Measurements from ENCODE around the gene HOXA3. TPM values are rescaled to one million over a fixed set of nuclear protein-coding genes. Genes with fewer than 3 reads are reported as not detected.

HOXA3 gene
- total and polyA plus RNA-seq, 2 experiments from 2014 or later, result 0.83 to 4.1 TPM

DNA sequence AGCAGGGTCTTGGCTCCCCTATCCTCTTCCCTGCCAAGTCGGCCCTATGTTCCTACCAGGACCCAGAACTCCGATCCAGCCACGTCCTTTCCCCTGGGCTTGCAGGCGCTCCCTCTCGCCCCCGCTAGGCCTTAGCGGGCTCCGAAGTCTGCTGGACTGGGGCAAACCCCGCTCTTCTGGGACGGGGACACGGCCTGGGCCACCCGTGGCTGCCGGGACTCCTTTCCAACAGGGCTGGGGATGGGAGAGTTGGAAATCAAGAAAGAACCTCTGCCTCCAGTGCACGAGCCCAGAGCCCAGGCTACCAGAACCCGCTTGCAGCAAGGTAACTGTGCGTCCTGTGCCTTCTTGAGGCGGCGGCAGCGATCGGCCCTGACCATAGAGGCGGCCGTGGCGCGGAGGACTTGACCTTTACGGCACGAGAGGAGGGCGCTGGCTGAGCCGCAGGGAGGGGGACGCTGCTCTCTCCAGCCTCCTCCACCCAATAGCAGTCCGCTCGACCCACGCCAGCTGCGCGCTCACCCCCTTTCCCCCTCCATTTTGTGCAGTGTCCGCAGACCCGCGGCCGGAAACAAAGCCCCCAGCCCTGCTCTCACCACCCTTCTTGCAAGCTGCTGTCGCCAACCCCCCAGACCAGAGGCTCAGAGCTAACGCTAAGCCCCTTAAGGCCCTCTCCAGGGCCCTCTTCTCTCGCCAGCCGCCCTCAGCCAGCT, 39.6 kb upstream of the HOXA3 start:
- peaks cover 21% of the 10 kb centered on the region for H4K20me1 ChIP-seq (ENCODE audit: insufficient read depth, poor library complexity, severe bottlenecking)
- WGBS (ENCODE audit: low lambda C conversion rate, missing lambda C conversion rate), result 13% methylated on average over 42 of the region's 42 CpGs
- H3K9me3 ChIP-seq (ENCODE audit: low read depth), result no peaks in the 10 kb centered on the region
- peaks cover 88% of the 10 kb centered on the region for H3K27me3 ChIP-seq
- H3K79me2 ChIP-seq, result peaks cover 98% of the 10 kb centered on the region
- H3K4me1 ChIP-seq (ENCODE audit: insufficient read depth), result peaks cover 35% of the 10 kb centered on the region
- H3K36me3 ChIP-seq (replicated peaks; ENCODE audit: insufficient read depth, low read depth), result no peaks in the 10 kb centered on the region
- TF ChIP-seq EZH2phosphoT487 (IDR thresholded peaks at IDR 0.05; ENCODE audit: low read depth, severe bottlenecking, unreplicated experiment) (no peak), CTCF (IDR thresholded peaks at IDR 0.05; ENCODE audit: poor library complexity) (no peak), EZH2 (IDR thresholded peaks at IDR 0.05; ENCODE audit: borderline replicate concordance) (peak; percentile 75)
- peak overlapping the region; percentile 34 for H3K4me3 ChIP-seq
- no peaks in the 10 kb centered on the region for H3K9me2 ChIP-seq (replicated peaks; ENCODE audit: insufficient read depth)
- DNase-seq (ENCODE audit: low spot score), result no peak
- peak overlapping the region; percentile 97 for H3K27ac ChIP-seq
- H2AFZ ChIP-seq, result no peak overlapping the region
- peak overlapping the region; percentile 96 for H3K4me2 ChIP-seq

DNA sequence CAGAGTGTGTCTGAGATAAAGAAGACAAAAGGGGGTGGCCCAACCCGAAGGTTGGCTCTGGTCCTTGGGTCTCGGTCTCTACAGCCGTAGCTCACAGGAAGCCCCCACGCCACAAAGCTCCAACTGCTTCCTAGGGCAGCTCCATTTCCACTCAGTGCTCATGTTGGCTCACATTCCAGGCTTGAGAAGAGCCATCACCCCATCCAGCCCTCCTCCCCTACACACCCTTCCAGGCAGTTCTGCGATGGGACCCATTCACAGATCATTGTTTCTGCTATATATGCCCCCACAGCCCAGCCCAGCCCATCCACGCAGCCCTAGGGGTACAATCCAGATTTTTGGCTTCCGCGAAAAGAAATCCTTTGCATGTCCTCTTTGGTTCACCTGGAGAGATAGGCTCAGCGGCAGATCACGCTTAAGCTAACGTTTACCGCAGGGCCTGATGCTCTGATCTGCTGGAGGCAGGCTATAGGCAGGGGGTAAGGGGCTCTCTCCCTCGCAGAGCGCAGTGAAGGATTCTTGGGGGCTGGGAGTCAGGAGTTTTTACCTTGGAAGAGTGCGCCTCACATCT, 38.9 kb upstream of the HOXA3 start:
- peak overlapping the region; percentile 96 for H3K4me2 ChIP-seq
- no peaks in the 10 kb centered on the region for H3K36me3 ChIP-seq (replicated peaks; ENCODE audit: insufficient read depth, low read depth)
- no peak overlapping the region for H3K4me3 ChIP-seq
- H3K27ac ChIP-seq, result peak overlapping the region; percentile 97
- TF ChIP-seq EZH2 (IDR thresholded peaks at IDR 0.05; ENCODE audit: borderline replicate concordance) (no peak), EZH2phosphoT487 (IDR thresholded peaks at IDR 0.05; ENCODE audit: low read depth, severe bottlenecking, unreplicated experiment) (no peak), CTCF (IDR thresholded peaks at IDR 0.05; ENCODE audit: poor library complexity) (no peak)
- H3K4me1 ChIP-seq (ENCODE audit: insufficient read depth), result peaks cover 35% of the 10 kb centered on the region
- peaks cover 93% of the 10 kb centered on the region for H3K27me3 ChIP-seq
- H3K79me2 ChIP-seq, result peaks cover 97% of the 10 kb centered on the region
- no peak for DNase-seq (ENCODE audit: low spot score)
- H2AFZ ChIP-seq, result no peak overlapping the region
- 36% methylated on average over 15 of the region's 15 CpGs for WGBS (ENCODE audit: low lambda C conversion rate, missing lambda C conversion rate)
- H4K20me1 ChIP-seq (ENCODE audit: insufficient read depth, poor library complexity, severe bottlenecking), result peaks cover 15% of the 10 kb centered on the region
- no peaks in the 10 kb centered on the region for H3K9me3 ChIP-seq (ENCODE audit: low read depth)
- H3K9me2 ChIP-seq (replicated peaks; ENCODE audit: insufficient read depth), result no peaks in the 10 kb centered on the region

- H2AFZ ChIP-seq, result no peak overlapping the region
- H3K27ac ChIP-seq, result peak overlapping the region; percentile 97
- no peaks in the 10 kb centered on the region for H3K9me3 ChIP-seq (ENCODE audit: low read depth)
- H3K79me2 ChIP-seq, result peaks cover 97% of the 10 kb centered on the region
- H3K36me3 ChIP-seq (replicated peaks; ENCODE audit: insufficient read depth, low read depth), result no peaks in the 10 kb centered on the region
- peaks cover 35% of the 10 kb centered on the region for H3K4me1 ChIP-seq (ENCODE audit: insufficient read depth)
- DNase-seq (ENCODE audit: low spot score), result no peak
- no peak overlapping the region for H3K4me3 ChIP-seq
- WGBS (ENCODE audit: low lambda C conversion rate, missing lambda C conversion rate), result 38% methylated on average over 7 of the region's 7 CpGs
- H4K20me1 ChIP-seq (ENCODE audit: insufficient read depth, poor library complexity, severe bottlenecking), result peaks cover 9% of the 10 kb centered on the region
- H3K27me3 ChIP-seq, result peaks cover 98% of the 10 kb centered on the region
- H3K4me2 ChIP-seq, result peak overlapping the region; percentile 96
- TF ChIP-seq EZH2 (IDR thresholded peaks at IDR 0.05; ENCODE audit: borderline replicate concordance), result no peak
- no peak for TF ChIP-seq CTCF (IDR thresholded peaks at IDR 0.05; ENCODE audit: poor library complexity)
- H3K9me2 ChIP-seq (replicated peaks; ENCODE audit: insufficient read depth), result no peaks in the 10 kb centered on the region
These were observed 37.8 kb upstream of the HOXA3 start for GRCh38 chr7:27189997-27190748.

All from hepatocyte (in vitro differentiated cells).